H1 (cell line): ENCODE data around the gene CCSAP. TPM values are rescaled to one million over a fixed set of nuclear protein-coding genes. Genes with fewer than 3 reads are reported as not detected.

Experiments used
- CTCF ChIA-PET: fragments of 300-600 bp; sonication (Branson Sonifier 250); formaldehyde crosslinking; loops from one replicate; lab custom pipeline; 2021; ENCODE audit not compliant: partially characterized antibody; lab: Charles Lee
- POLR2A ChIA-PET: fragments of 300-600 bp; sonication (Branson Sonifier 250); formaldehyde crosslinking; loops from one replicate; lab custom pipeline; 2021; ENCODE audit warnings: inconsistent platforms; ENCODE audit not compliant: partially characterized antibody; lab: Charles Lee
- DNase-seq, 2 experiments: peaks; one replicate each; pipeline versions ENCODE4 v3.0.0 to v3.0.0-alpha.2; 2010 to 2022; ENCODE audit warnings: low spot score in 2 of 2, low read depth in 1 of 2, mixed read lengths in 1 of 2
- FAIRE-seq: peaks from 2 replicates; lab custom pipeline; 2011; peaks lifted over from hg19 to GRCh38; lab: Jason Lieb, UNC
- H2AFZ ChIP-seq: 2 replicates; pipeline ENCODE4 v1.8.1; 2012; ENCODE audit warnings: low read length, inconsistent platforms
- H2AK5ac ChIP-seq: 2 replicates; pipeline ENCODE4 v1.6.1; 2013; ENCODE audit warnings: low read depth, low read length
- H2BK120ac ChIP-seq: replicated peaks from 2 replicates; pipeline ENCODE3; 2013; ENCODE audit warnings: low read depth, low read length, inconsistent platforms
- H2BK12ac ChIP-seq: 2 replicates; pipeline ENCODE4 v1.6.1; 2013; ENCODE audit warnings: low read depth, low read length
- H2BK15ac ChIP-seq: 2 replicates; pipeline ENCODE4 v1.6.1; 2013; ENCODE audit warnings: low read length
- H2BK20ac ChIP-seq: 2 replicates; pipeline ENCODE4 v1.6.1; 2013; ENCODE audit warnings: low read length
- H2BK5ac ChIP-seq: 2 replicates; pipeline ENCODE4 v1.6.1; 2013; ENCODE audit warnings: low read depth, low read length
- H3K14ac ChIP-seq: 2 replicates; pipeline ENCODE4 v1.6.1; 2013; ENCODE audit warnings: inconsistent platforms; ENCODE audit not compliant: insufficient read length
- H3K18ac ChIP-seq: 2 replicates; pipeline ENCODE4 v1.6.1; 2013; ENCODE audit warnings: low read length; ENCODE audit errors: extremely low read depth
- H3K23ac ChIP-seq: 2 replicates; pipeline ENCODE4 v1.6.1; 2013; ENCODE audit warnings: inconsistent platforms; ENCODE audit not compliant: insufficient read length
- H3K23me2 ChIP-seq: 2 replicates; pipeline ENCODE4 v1.6.1; 2013; ENCODE audit warnings: low read depth, low read length
- H3K27ac ChIP-seq: 2 replicates; pipeline ENCODE4 v1.6.1; 2011; ENCODE audit warnings: low read depth, low read length, inconsistent platforms
- H3K27me3 ChIP-seq, 4 experiments: replicated peaks in 1 of 4; 1 replicate in 1 of 4; 2 replicates in 3 of 4; pipeline versions ENCODE4 v1.6.1 to v1.8.1; 2011 to 2013; ENCODE audit warnings: low read length in 3 of 4, mild to moderate bottlenecking in 3 of 4, inconsistent platforms in 2 of 4, mixed read lengths in 2 of 4, moderate library complexity in 1 of 4; ENCODE audit not compliant: control insufficient read depth in 3 of 4, insufficient read depth in 3 of 4; ENCODE audit errors: extremely low read depth in 1 of 4
- H3K36me3 ChIP-seq, 4 experiments: 2 replicates each; pipeline versions ENCODE4 v1.6.1 to v1.8.1; 2011 to 2013; ENCODE audit warnings: mild to moderate bottlenecking in 4 of 4, low read length in 3 of 4, moderate library complexity in 2 of 4, control low read depth in 1 of 4, inconsistent platforms in 1 of 4; ENCODE audit not compliant: insufficient read depth in 4 of 4, control insufficient read depth in 2 of 4
- H3K4ac ChIP-seq: replicated peaks from 2 replicates; pipeline ENCODE3; 2013; ENCODE audit warnings: low read length, low read depth, mixed read lengths, inconsistent platforms; ENCODE audit not compliant: insufficient read length
- H3K4me1 ChIP-seq, 4 experiments: replicated peaks in 1 of 4; 1 replicate in 1 of 4; 2 replicates in 3 of 4; pipeline versions ENCODE4 v1.6.1 to v1.8.1; 2011 to 2013; ENCODE audit warnings: low read length in 3 of 4, inconsistent platforms in 2 of 4, mixed read lengths in 1 of 4; ENCODE audit not compliant: insufficient read depth in 4 of 4, control insufficient read depth in 3 of 4
- H3K4me2 ChIP-seq, 2 experiments: 2 replicates each; pipeline versions ENCODE4 v1.6.1 to v1.8.1; 2011 to 2013; ENCODE audit warnings: low read depth in 2 of 2, low read length in 2 of 2, control low read depth in 1 of 2, inconsistent platforms in 1 of 2, mild to moderate bottlenecking in 1 of 2; ENCODE audit not compliant: insufficient read depth in 1 of 2
- H3K4me3 ChIP-seq, 4 experiments: fragments of 200-600, 300-600 bp in 1 of 4; sonication (generic), shearing (Covaris generic), sonication (Bioruptor Twin) in 1 of 4; 2 replicates each; pipeline versions ENCODE4 v1.5.1 to v1.8.1; 2011 to 2016; ENCODE audit warnings: low read length in 4 of 4, low read depth in 3 of 4, control low read depth in 2 of 4, inconsistent platforms in 2 of 4, mild to moderate bottlenecking in 2 of 4, mixed read lengths in 1 of 4, moderate library complexity in 1 of 4; ENCODE audit not compliant: insufficient read depth in 2 of 4; ENCODE audit errors: extremely low read depth in 1 of 4
- H3K56ac ChIP-seq: replicated peaks from 2 replicates; pipeline ENCODE3; 2013; ENCODE audit warnings: low read depth, mild to moderate bottlenecking, mixed read lengths, low read length, inconsistent platforms; ENCODE audit not compliant: insufficient read length
- H3K79me1 ChIP-seq: 2 replicates; pipeline ENCODE4 v1.6.1; 2013; ENCODE audit warnings: low read depth, low read length, control low read depth
- H3K79me2 ChIP-seq, 2 experiments: 2 replicates each; pipeline versions ENCODE4 v1.6.1 to v1.8.1; 2012 to 2013; ENCODE audit warnings: low read length in 2 of 2, mild to moderate bottlenecking in 2 of 2, inconsistent platforms in 1 of 2; ENCODE audit not compliant: insufficient read depth in 2 of 2, control insufficient read depth in 1 of 2
- H3K9ac ChIP-seq, 4 experiments: replicated peaks in 1 of 4; 1 replicate in 1 of 4; 2 replicates in 3 of 4; pipeline versions ENCODE4 v1.6.1 to v1.8.1; 2011 to 2013; ENCODE audit warnings: low read depth in 3 of 4, low read length in 3 of 4, control low read depth in 2 of 4, mild to moderate bottlenecking in 2 of 4, moderate library complexity in 2 of 4, inconsistent platforms in 1 of 4; ENCODE audit errors: extremely low read depth in 1 of 4
- H3K9me3 ChIP-seq, 2 experiments: 2 replicates each; pipeline versions ENCODE4 v1.6.1 to v1.8.1; 2012 to 2013; ENCODE audit warnings: mild to moderate bottlenecking in 2 of 2, moderate library complexity in 2 of 2, control low read depth in 1 of 2, inconsistent platforms in 1 of 2, low read depth in 1 of 2, low read length in 1 of 2, mixed read lengths in 1 of 2; ENCODE audit not compliant: insufficient read depth in 2 of 2
- H4K20me1 ChIP-seq, 2 experiments: replicated peaks in 1 of 2; 2 replicates each; pipeline versions ENCODE3 to v1.8.1; 2011 to 2013; ENCODE audit warnings: inconsistent platforms in 2 of 2, low read length in 2 of 2, mild to moderate bottlenecking in 1 of 2; ENCODE audit not compliant: insufficient read depth in 2 of 2, control insufficient read depth in 1 of 2
- H4K5ac ChIP-seq: 2 replicates; pipeline ENCODE4 v1.6.1; 2013; ENCODE audit warnings: low read length, low read depth, mixed read lengths, inconsistent platforms; ENCODE audit not compliant: insufficient read length
- H4K8ac ChIP-seq: 2 replicates; pipeline ENCODE4 v1.8.0; 2013; ENCODE audit warnings: mild to moderate bottlenecking, moderate library complexity, low read length, inconsistent platforms; ENCODE audit not compliant: insufficient read depth; ENCODE audit errors: extremely low read depth
- H4K91ac ChIP-seq: replicated peaks from 2 replicates; pipeline ENCODE3; 2013; ENCODE audit warnings: low read length, mixed read lengths, inconsistent platforms; ENCODE audit not compliant: insufficient read length
- CHD1 ChIP-seq: IDR thresholded peaks from 2 replicates; pipeline ENCODE4 v1.6.1; 2012; ENCODE audit warnings: low read depth, low read length, improper control_type of control experiment
- JUN ChIP-seq: IDR thresholded peaks from 2 replicates; pipeline ENCODE4 v1.6.1; 2011; ENCODE audit warnings: low read depth, mild to moderate bottlenecking, improper control_type of control experiment, low read length
- RNF2 ChIP-seq: fragments of 200-900, 300-1000 bp; sonication (generic); IDR thresholded peaks from 2 replicates; pipeline ENCODE4 v1.7.1; 2016; ENCODE audit warnings: borderline replicate concordance, low read depth, mild to moderate bottlenecking, antibody characterized with exemption, low read length; ENCODE audit not compliant: poor library complexity, severe bottlenecking; ENCODE audit errors: missing control alignments
- SP2 ChIP-seq: IDR thresholded peaks from 2 replicates; pipeline ENCODE4 v1.6.1; 2012; ENCODE audit warnings: mild to moderate bottlenecking, low read length, inconsistent platforms
- YY1 ChIP-seq: IDR thresholded peaks from 2 replicates; pipeline ENCODE4 v1.6.1; 2011; ENCODE audit warnings: low read depth, mild to moderate bottlenecking, low read length
- WGBS, 2 experiments: shearing (Covaris generic) in 1 of 2; methylation state at CpG; one replicate each; pipeline versions ENCODE4 v1.1.6 to v1.1.7; 2013 to 2015; ENCODE audit warnings: low lambda C conversion rate in 2 of 2, mixed read lengths in 2 of 2, inconsistent platforms in 1 of 2, low coverage in 1 of 2, missing lambda C conversion rate in 1 of 2; ENCODE audit not compliant: insufficient replicate concordance in 2 of 2, insufficient coverage in 1 of 2, insufficient read length in 1 of 2; ENCODE audit errors: extremely low coverage in 1 of 2, missing lambda C conversion rate in 1 of 2; 5-methylcytosine and 5-hydroxymethylcytosine counted together
- polyA plus RNA-seq, 7 experiments: library from polyadenylated mRNA; depleted of rRNA in 3 of 7; stranded (reverse) in 5 of 7; unstranded in 2 of 7; fragments of >200 nt in 5 of 7; fragments of 200-250 nt in 2 of 7; gene quantifications; 1 replicate in 5 of 7; 2 replicates in 1 of 7; 4 replicates in 1 of 7; pipeline versions ENCODE4 v1.2.1 to v1.2.3, GENCODE V29; 2011 to 2013; ENCODE audit warnings: missing spikeins in 2 of 7, mixed read lengths in 2 of 7
- total RNA-seq: library from RNA; stranded (reverse); fragmentation: NEBNext Ultra II Directional; extraction: Animal tissue kit (Norgen Biotek cat#: 25700); gene quantifications from 2 replicates; pipeline ENCODE4 v1.2.1, GENCODE V29; 2021

CCSAP gene
- total and polyA plus RNA-seq, 2 of the 8 experiments (the other 6 are each of a cell fraction or from before 2014, with no cell fraction given), result 3.5 to 17.2 TPM

DNA sequence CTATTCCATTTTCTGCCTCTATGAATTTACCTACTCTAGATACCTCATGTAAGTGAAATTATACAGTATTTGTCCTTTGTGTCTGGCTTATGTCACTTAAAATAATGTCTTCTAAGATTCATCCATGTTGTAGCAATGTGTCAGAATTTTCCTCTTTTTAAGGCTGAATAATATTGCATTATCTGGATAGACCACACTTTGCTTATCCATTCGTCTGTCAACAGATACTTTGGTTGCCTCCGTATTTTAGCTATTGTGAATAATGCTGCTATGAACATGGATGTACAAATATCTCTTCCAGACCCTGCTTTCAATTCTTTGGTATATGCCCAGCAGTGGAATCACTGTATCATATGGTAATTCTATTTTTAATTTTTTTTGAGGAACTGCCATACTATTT is 10.1 kb upstream of the CCSAP start:
- no peaks in the 10 kb centered on the region for H3K36me3 ChIP-seq
- no peak overlapping the region for H2BK20ac ChIP-seq
- 84% methylated on average over 2 of the region's 2 CpGs; no CpG with 5 or more reads in 1 of the 2 experiments for WGBS, 2 experiments
- H3K79me1 ChIP-seq, result no peaks in the 10 kb centered on the region
- H2AFZ ChIP-seq, result no peak overlapping the region
- H4K91ac ChIP-seq, result no peak overlapping the region
- DNase-seq (no peak), FAIRE-seq (no peak)
- H3K4me2 ChIP-seq, result no peak overlapping the region
- no peaks in the 10 kb centered on the region; the same call in 1 of the 2 replicates for H3K23me2 ChIP-seq
- no peak overlapping the region for H3K56ac ChIP-seq
- H2BK15ac ChIP-seq, result no peak overlapping the region
- no peaks in the 10 kb centered on the region for H3K4me1 ChIP-seq
- H2AK5ac ChIP-seq, result no peak overlapping the region
- no peak overlapping the region for H3K9ac ChIP-seq
- H3K4ac ChIP-seq, result no peak overlapping the region
- H3K9me3 ChIP-seq, result peaks cover 4 to 5% of the 10 kb centered on the region in 2 experiments; a peak in 1 of 4 replicates
- no peaks in the 10 kb centered on the region for H4K20me1 ChIP-seq
- H3K27ac ChIP-seq, result no peak overlapping the region
- no peak overlapping the region for H4K5ac ChIP-seq
- H2BK5ac ChIP-seq, result no peak overlapping the region
- no peak overlapping the region for H4K8ac ChIP-seq
- H3K14ac ChIP-seq, result no peak overlapping the region
- H3K27me3 ChIP-seq, result no peaks in the 10 kb centered on the region
- H3K23ac ChIP-seq, result no peak overlapping the region
- no peaks in the 10 kb centered on the region for H3K79me2 ChIP-seq
- no peak overlapping the region for H3K18ac ChIP-seq
- no peak overlapping the region for H3K4me3 ChIP-seq
- H2BK120ac ChIP-seq, result no peak overlapping the region
- ChIA-PET POLR2A (no interaction called here), CTCF (no interaction called here)
- H2BK12ac ChIP-seq, result no peak overlapping the region
- TF ChIP-seq SP2 (no peak), YY1 (no peak), CHD1 (no peak), JUN (no peak), RNF2 (no peak)
